ENCODE results near the gene SRRM2. TPM values are rescaled to one million over a fixed set of nuclear protein-coding genes. Genes with fewer than 3 reads are reported as not detected.

The SRRM2 gene
- total RNA-seq, 6 donors from 2014 or later = 317 to 3,815 (median 582) TPM

DNA sequence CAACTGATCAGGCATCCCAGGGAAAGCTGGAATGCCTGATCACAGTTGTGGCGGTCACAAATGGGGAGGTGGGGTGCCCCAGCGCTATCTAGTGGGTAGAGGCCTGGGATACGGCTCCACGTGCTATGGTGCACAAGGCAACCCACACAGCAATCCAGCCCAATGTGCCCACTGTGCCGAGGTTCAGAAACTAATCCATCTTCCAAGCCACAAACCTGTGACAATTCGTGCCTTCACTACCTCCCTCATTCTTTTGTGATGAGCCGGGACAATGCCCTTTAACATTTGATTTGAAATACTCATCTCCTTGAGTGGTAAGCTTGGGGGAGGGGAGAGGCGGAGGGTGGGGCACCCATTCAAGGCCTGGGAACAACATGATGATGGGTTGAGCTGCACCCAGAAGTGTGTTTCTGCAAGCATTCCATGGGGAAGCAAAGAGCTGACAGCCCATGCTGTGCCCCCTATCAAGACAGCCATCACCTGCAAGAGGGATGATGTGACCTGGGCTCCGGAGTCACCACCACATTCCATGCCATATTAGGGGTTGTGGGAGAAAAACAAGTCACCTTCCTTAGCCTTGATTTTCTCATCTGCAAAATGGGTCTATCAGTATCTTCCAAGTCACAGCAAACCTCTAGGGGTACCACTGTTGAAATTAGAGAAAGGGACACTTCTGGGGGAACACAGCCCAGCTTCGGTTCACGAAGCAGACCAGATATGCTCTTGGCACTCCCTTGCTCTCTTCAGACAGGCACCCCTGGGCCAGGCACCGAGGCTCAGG lies 20.9 kb downstream of the SRRM2 start:
- DNase-seq = no peak
- Histone ChIP-seq H3K4me1 (peaks cover 16 to 40% (median 18%) of the 10 kb centered on the region in 4 donors), H3K27ac (peak overlapping the region in 1 of 4 donors; percentile 24), H3K27me3 (no peaks in the 10 kb centered on the region), H3K4me3 (no peak overlapping the region), H3K36me3 (peaks cover 32 to 71% (median 50%) of the 10 kb centered on the region in 4 donors), H3K9me3 (no peaks in the 10 kb centered on the region)
- TF ChIP-seq, protein P1, sequence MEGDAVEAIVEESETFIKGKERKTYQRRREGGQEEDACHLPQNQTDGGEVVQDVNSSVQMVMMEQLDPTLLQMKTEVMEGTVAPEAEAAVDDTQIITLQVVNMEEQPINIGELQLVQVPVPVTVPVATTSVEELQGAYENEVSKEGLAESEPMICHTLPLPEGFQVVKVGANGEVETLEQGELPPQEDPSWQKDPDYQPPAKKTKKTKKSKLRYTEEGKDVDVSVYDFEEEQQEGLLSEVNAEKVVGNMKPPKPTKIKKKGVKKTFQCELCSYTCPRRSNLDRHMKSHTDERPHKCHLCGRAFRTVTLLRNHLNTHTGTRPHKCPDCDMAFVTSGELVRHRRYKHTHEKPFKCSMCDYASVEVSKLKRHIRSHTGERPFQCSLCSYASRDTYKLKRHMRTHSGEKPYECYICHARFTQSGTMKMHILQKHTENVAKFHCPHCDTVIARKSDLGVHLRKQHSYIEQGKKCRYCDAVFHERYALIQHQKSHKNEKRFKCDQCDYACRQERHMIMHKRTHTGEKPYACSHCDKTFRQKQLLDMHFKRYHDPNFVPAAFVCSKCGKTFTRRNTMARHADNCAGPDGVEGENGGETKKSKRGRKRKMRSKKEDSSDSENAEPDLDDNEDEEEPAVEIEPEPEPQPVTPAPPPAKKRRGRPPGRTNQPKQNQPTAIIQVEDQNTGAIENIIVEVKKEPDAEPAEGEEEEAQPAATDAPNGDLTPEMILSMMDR (IDR thresholded peaks at IDR 0.05) = no peak
- TF ChIP-seq EP300 (IDR thresholded peaks at IDR 0.05) (no peak), POLR2A (IDR thresholded peaks at IDR 0.05) (no peak), POLR2AphosphoS5 (IDR thresholded peaks at IDR 0.05) (no peak)
- no peak for ATAC-seq (ENCODE audit: low FRiP score in 2 of 2)
- WGBS, 2 donors = 88% methylated on average over 7 to 12 of the region's 12 CpGs

DNA sequence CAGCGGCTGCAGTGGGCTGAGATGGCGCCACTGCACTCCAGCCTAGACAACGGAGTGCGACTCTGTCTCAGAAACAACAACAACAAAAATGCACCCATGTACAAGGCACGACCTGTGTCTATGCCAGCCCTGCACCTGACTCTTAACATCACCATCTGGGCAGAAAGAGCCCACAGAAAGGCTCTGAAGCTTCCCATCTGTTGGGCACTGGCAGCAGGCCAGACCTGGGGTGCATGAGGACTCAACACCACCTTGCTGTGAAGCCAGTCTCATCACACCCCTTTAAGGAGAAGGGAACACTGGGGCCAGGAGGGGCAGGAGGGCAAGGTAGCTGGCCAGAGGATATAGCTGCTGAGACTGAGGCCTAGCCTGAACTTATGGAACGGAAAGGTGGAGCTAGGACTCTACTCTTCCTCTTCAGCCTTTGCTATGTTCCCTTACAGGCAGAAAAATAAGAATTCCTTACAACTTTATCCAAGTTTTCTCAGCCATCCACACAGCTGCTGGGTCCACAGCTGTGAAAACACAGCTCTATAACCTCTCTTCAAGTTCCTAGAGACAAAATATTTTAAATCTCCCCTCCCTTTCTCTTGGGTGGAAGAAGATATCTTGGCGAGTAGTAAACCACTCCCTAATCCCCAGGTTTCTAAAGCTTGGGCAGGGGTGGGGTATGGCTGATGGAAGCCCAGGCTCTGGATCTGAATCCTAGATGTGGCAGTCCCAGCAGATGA lies 21.9 kb downstream of the SRRM2 start:
- Histone ChIP-seq H3K27ac (no peak overlapping the region), H3K4me1 (peaks cover 20 to 46% (median 23%) of the 10 kb centered on the region in 4 donors), H3K4me3 (no peak overlapping the region), H3K36me3 (peaks cover 22 to 61% (median 41%) of the 10 kb centered on the region in 4 donors), H3K27me3 (no peaks in the 10 kb centered on the region), H3K9me3 (no peaks in the 10 kb centered on the region)
- 78 to 81% methylated on average over 7 of the region's 7 CpGs for WGBS, 2 donors
- DNase-seq (no peak), ATAC-seq (ENCODE audit: low FRiP score in 2 of 2) (no peak)
- no peak for TF ChIP-seq POLR2A (IDR thresholded peaks at IDR 0.05)
- TF ChIP-seq POLR2AphosphoS5 (IDR thresholded peaks at IDR 0.05) = no peak
- TF ChIP-seq, protein P1 (IDR thresholded peaks at IDR 0.05) = no peak
- TF ChIP-seq EP300 (IDR thresholded peaks at IDR 0.05) = no peak

DNA sequence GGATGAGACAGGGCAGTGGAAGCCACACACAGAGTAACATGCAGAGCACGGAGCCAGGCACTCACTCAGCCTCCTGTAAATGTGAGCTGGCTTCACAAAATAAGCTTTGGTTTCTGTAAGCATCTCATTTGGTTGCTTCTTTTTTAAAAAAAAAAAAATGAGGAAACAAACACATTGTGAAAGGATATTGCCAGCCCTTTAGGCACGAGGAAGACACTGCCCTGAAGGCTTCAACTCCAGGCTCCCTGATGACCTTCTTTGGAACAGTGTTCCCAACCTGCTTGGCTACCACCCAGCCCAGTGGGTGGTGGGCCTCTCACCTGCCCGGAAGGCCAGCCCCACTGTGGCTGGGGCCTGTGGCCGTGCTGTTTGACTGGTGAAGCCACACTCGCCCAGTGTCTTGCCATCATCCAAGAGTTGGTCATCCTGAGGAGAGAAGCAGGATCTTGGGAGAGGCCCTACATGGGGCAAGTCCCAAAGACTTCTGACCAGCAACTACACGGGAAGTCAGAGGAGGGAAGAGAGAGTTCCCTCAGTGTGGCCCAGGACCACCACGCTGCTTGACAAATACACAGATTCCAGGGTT lies 22.8 kb downstream of the SRRM2 start:
- Histone ChIP-seq H3K27me3 (no peaks in the 10 kb centered on the region), H3K27ac (no peak overlapping the region), H3K4me1 (peaks cover 20 to 41% (median 23%) of the 10 kb centered on the region in 4 donors), H3K36me3 (peaks cover 13 to 52% (median 32%) of the 10 kb centered on the region in 4 donors), H3K9me3 (no peaks in the 10 kb centered on the region), H3K4me3 (peak overlapping the region in 1 of 4 donors; percentile 95)
- no peak for ATAC-seq (ENCODE audit: low FRiP score in 2 of 2)
- DNase-seq = no peak
- 76 to 79% methylated on average over 6 to 7 of the region's 7 CpGs for WGBS, 2 donors
- TF ChIP-seq, protein P1 (IDR thresholded peaks at IDR 0.05) = no peak
- no peak for TF ChIP-seq EP300 (IDR thresholded peaks at IDR 0.05)
- TF ChIP-seq POLR2AphosphoS5 (IDR thresholded peaks at IDR 0.05) = no peak
- TF ChIP-seq POLR2A (IDR thresholded peaks at IDR 0.05) = no peak

DNA sequence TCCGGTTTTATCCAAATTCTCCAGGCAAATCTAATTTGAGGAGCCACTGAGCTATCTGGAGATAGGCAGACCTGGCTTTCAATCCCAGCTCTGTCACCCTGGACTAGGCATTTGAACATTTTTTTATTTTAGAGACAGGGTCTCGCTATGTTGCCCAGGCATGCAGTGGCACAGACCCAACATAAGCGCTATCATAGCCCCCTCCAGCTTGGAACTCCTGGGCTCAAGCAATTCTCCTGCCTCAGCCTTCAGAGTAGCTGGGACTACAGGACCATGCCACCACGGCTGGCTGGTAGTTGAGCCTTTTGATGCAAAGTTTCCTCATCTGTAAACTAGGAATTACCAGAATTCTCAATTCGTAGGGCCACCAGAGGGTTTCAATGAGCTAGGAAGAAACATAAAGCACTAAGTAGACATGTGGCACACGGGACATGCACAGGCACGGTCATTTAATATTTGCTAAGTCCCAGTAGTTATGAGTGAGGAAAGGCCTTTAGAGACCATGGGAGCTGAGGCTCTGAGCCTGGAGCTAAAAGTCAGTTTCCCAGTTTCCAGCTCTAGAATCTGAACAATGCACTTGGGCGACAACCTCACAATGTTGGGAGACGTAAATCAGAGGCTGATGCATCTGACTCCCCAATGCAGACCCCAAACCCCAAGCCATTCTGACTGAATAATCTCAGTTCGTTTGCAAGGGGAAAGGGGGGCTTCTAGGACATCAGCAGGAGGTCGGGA lies 23.5 kb downstream of the SRRM2 start:
- no peak for DNase-seq
- 50 to 63% methylated on average over 9 to 11 of the region's 11 CpGs for WGBS, 2 donors

More for the DNA sequence above, 23.5 kb downstream of the SRRM2 start:
- no peak for TF ChIP-seq EP300 (IDR thresholded peaks at IDR 0.05)
- TF ChIP-seq POLR2AphosphoS5 (IDR thresholded peaks at IDR 0.05) = no peak
- TF ChIP-seq POLR2A (IDR thresholded peaks at IDR 0.05) = no peak
- TF ChIP-seq, protein P1 (IDR thresholded peaks at IDR 0.05) = no peak
- Histone ChIP-seq H3K4me3 (peak overlapping the region; percentile 45 to 97 (median 96)), H3K4me1 (peaks cover 20 to 33% (median 23%) of the 10 kb centered on the region in 4 donors), H3K27ac (peak overlapping the region in 3 of 4 donors; percentile 83 to 100 (median 100)), H3K27me3 (no peaks in the 10 kb centered on the region), H3K9me3 (no peaks in the 10 kb centered on the region), H3K36me3 (peaks cover 6 to 45% (median 25%) of the 10 kb centered on the region in 4 donors)
- no peak for ATAC-seq (ENCODE audit: low FRiP score in 2 of 2)
